GM23338 (cell line): ENCODE measurements around the gene SLC4A2. TPM values are rescaled to one million over a fixed set of nuclear protein-coding genes. Genes with fewer than 3 reads are reported as not detected.

Experiments
- ATAC-seq: fragments of 200-7000 bp; cut with Tn5 transposase; 3 replicates; pipeline ENCODE4 v1.9.1; 2020
- DNase-seq: peaks from one replicate; pipeline ENCODE4 v3.0.0-alpha.2; 2015; ENCODE audit warnings: low spot score
- H2AFZ ChIP-seq: fragments of 200-600 bp; sonication (generic); 2 replicates; pipeline ENCODE4 v1.8.0; 2016; ENCODE audit warnings: antibody characterized with exemption, mild to moderate bottlenecking, moderate library complexity
- H3F3A ChIP-seq: fragments of 200-600 bp; sonication (generic); replicated peaks from 2 replicates; pipeline ENCODE4 v1.8.0; 2017; ENCODE audit warnings: antibody characterized with exemption, mixed run types, low read depth
- H3K27ac ChIP-seq: fragments of 200-600 bp; sonication (generic); 2 replicates; pipeline ENCODE4 v1.6.1; 2016; ENCODE audit warnings: low read depth
- H3K27me3 ChIP-seq: fragments of 200-600 bp; sonication (generic); 2 replicates; pipeline ENCODE4 v1.8.0; 2016; ENCODE audit warnings: mild to moderate bottlenecking, mixed run types, moderate library complexity; ENCODE audit not compliant: insufficient read depth
- H3K36me3 ChIP-seq: fragments of 200-600 bp; sonication (generic); 2 replicates; pipeline ENCODE4 v1.8.0; 2016; ENCODE audit warnings: mild to moderate bottlenecking; ENCODE audit not compliant: insufficient read depth
- H3K4me1 ChIP-seq: fragments of 200-600 bp; sonication (generic); 2 replicates; pipeline ENCODE4 v1.8.0; 2016; ENCODE audit warnings: mild to moderate bottlenecking, moderate library complexity; ENCODE audit not compliant: insufficient read depth
- H3K4me2 ChIP-seq: fragments of 200-600 bp; sonication (generic); 2 replicates; pipeline ENCODE4 v1.7.1; 2017; ENCODE audit warnings: mixed run types
- H3K4me3 ChIP-seq: fragments of 200-600 bp; sonication (generic); 2 replicates; pipeline ENCODE4 v1.6.1; 2016; ENCODE audit warnings: mixed run types
- H3K79me2 ChIP-seq: fragments of 200-600 bp; sonication (generic); replicated peaks from 2 replicates; pipeline ENCODE4 v1.8.0; 2017; ENCODE audit warnings: mild to moderate bottlenecking; ENCODE audit not compliant: insufficient read depth
- H3K9me2 ChIP-seq: fragments of 200-600 bp; sonication (generic); 2 replicates; pipeline ENCODE4 v1.8.0; 2017; ENCODE audit not compliant: insufficient read depth
- H4K20me1 ChIP-seq: fragments of 200-600 bp; sonication (generic); replicated peaks from 2 replicates; pipeline ENCODE4 v1.8.0; 2017; ENCODE audit warnings: mild to moderate bottlenecking; ENCODE audit not compliant: insufficient read depth
- H3K27ac Mint-ChIP-seq: 2 replicates; pipeline ENCODE4 v1.8.0; 2020; ENCODE audit warnings: inconsistent platforms, mild to moderate bottlenecking, moderate library complexity, mixed read lengths
- H3K27me3 Mint-ChIP-seq: 3 replicates; pipeline ENCODE4 v1.8.0; 2022; ENCODE audit warnings: low read depth, mild to moderate bottlenecking, moderate library complexity, mixed read lengths, inconsistent platforms; ENCODE audit not compliant: insufficient read depth, poor library complexity
- H3K36me3 Mint-ChIP-seq: 3 replicates; pipeline ENCODE4 v1.8.0; 2021; ENCODE audit warnings: low read depth, mild to moderate bottlenecking, inconsistent platforms, moderate library complexity, mixed read lengths
- H3K4me1 Mint-ChIP-seq: 3 replicates; pipeline ENCODE4 v1.8.0; 2020; ENCODE audit warnings: mild to moderate bottlenecking, inconsistent platforms, mixed read lengths
- H3K4me3 Mint-ChIP-seq: 3 replicates; pipeline ENCODE4 v1.8.0; 2021; ENCODE audit warnings: moderate library complexity, mild to moderate bottlenecking, inconsistent platforms, mixed read lengths
- H3K9me3 Mint-ChIP-seq: 3 replicates; pipeline ENCODE4 v1.8.0; 2020; ENCODE audit warnings: moderate library complexity, mild to moderate bottlenecking, inconsistent platforms, mixed read lengths
- CREB1 ChIP-seq: fragments of 250-450 bp; sonication (Bioruptor Pico); IDR thresholded peaks from 2 replicates; pipeline ENCODE4 v1.5.0; 2020; ENCODE audit warnings: low read depth, mild to moderate bottlenecking, moderate library complexity
- CTCF ChIP-seq, 2 experiments: fragments of 200-600 bp in 1 of 2; sonication (generic) in 1 of 2; conservative IDR thresholded peaks; 2 replicates each; pipeline versions ENCODE4 v1.5.1 to v1.6.1; 2016 to 2017; ENCODE audit warnings: antibody characterized with exemption in 2 of 2, low read depth in 2 of 2, mild to moderate bottlenecking in 2 of 2, moderate library complexity in 1 of 2
- ETS1 ChIP-seq: IDR thresholded peaks from 2 replicates; pipeline ENCODE4 v1.6.1; 2016; ENCODE audit warnings: antibody characterized with exemption
- JUNB ChIP-seq: IDR thresholded peaks from one replicate; pipeline ENCODE4 v1.6.1; 2016; ENCODE audit warnings: antibody characterized with exemption; ENCODE audit not compliant: unreplicated experiment
- NANOG ChIP-seq: IDR thresholded peaks from 2 replicates; pipeline ENCODE4 v1.6.1; 2016; ENCODE audit warnings: antibody characterized with exemption, borderline replicate concordance
- POLR2AphosphoS5 ChIP-seq: IDR thresholded peaks from 2 replicates; pipeline ENCODE4 v1.6.1; 2016; ENCODE audit warnings: antibody characterized with exemption, low read depth
- STAT1 ChIP-seq: IDR thresholded peaks from one replicate; pipeline ENCODE4 v1.6.1; 2016; ENCODE audit warnings: antibody characterized with exemption; ENCODE audit not compliant: unreplicated experiment
- ZNF114 ChIP-seq: fragments of 250-450 bp; sonication (Bioruptor Pico); IDR thresholded peaks from 2 replicates; pipeline ENCODE4 v1.5.0; 2020; ENCODE audit warnings: mild to moderate bottlenecking, moderate library complexity
- ZNF331 ChIP-seq: fragments of 250-450 bp; sonication (Bioruptor Pico); IDR thresholded peaks from 2 replicates; pipeline ENCODE4 v1.5.0; 2020; ENCODE audit warnings: low read depth, mild to moderate bottlenecking, moderate library complexity
- ZNF462 ChIP-seq: fragments of 250-450 bp; sonication (Bioruptor Pico); IDR thresholded peaks from 2 replicates; pipeline ENCODE4 v1.5.0; 2020; ENCODE audit warnings: mild to moderate bottlenecking, moderate library complexity
- polyA plus RNA-seq: library from polyadenylated mRNA; unstranded; fragments of >200 nt; fragmentation: Nextera tagmentation; extraction: Ambion mirVana; gene quantifications from 2 replicates; pipeline ENCODE4 v1.2.1, GENCODE V29; 2016
- total RNA-seq: library from RNA; depleted of rRNA; stranded (reverse); fragments of >200 nt; shearing (Covaris generic); gene quantifications from 2 replicates; pipeline ENCODE4 v1.2.3, GENCODE V29; 2014

The SLC4A2 gene
- total and polyA plus RNA-seq, 2 experiments from 2014 or later = 64.8 to 106 TPM

GRCh38 chr7:151100921-151101320 lies 41.5 kb downstream of the SLC4A2 start:
- TF ChIP-seq ZNF331 (no peak), CREB1 (CRISPR knock-in tag) (no peak), STAT1 (no peak), ZNF462 (CRISPR knock-in tag) (no peak), CTCF (conservative IDR thresholded peaks at IDR 0.05; ENCODE audit: low read depth in 2 of 2) (no peak), ETS1 (no peak), JUNB (no peak), POLR2AphosphoS5 (no peak), NANOG (no peak), ZNF114 (no peak)
- peaks cover 78% of the 10 kb centered on the region for H3K79me2 ChIP-seq

More at GRCh38 chr7:151100921-151101320, 41.5 kb downstream of the SLC4A2 start:
- H4K20me1 ChIP-seq = peaks cover 12% of the 10 kb centered on the region
- H3K27ac ChIP-seq = no peak overlapping the region
- Mint-ChIP-seq H3K9me3 (no peaks in the 10 kb centered on the region; the same call in 2 of the 3 replicates), H3K27ac (no peak overlapping the region; the same call in 1 of the 2 replicates), H3K4me1 (peaks cover 40% of the 10 kb centered on the region), H3K27me3 (peaks cover 14% of the 10 kb centered on the region), H3K36me3 (peaks cover 10% of the 10 kb centered on the region; the same call in 2 of the 3 replicates), H3K4me3 (no peak overlapping the region)
- ATAC-seq (no peak), DNase-seq (no peak)
- no peaks in the 10 kb centered on the region for H3K9me2 ChIP-seq
- no peaks in the 10 kb centered on the region for H3K27me3 ChIP-seq
- H2AFZ ChIP-seq = no peak overlapping the region
- peaks cover 52% of the 10 kb centered on the region for H3K4me1 ChIP-seq
- no peak overlapping the region for H3K4me3 ChIP-seq
- H3K4me2 ChIP-seq = no peak overlapping the region
- H3F3A ChIP-seq = peaks cover 16% of the 10 kb centered on the region; the same call in 1 of the 2 replicates
- no peaks in the 10 kb centered on the region for H3K36me3 ChIP-seq
